Measurements from ENCODE around the gene IGFN1. TPM values are rescaled to one million over a fixed set of nuclear protein-coding genes. Genes with fewer than 3 reads are reported as not detected.

Gene IGFN1
- polyA plus RNA-seq, 3 donors from 2014 or later, result not detected

GRCh38 chr1:201240171-201240570, 49.5 kb downstream of the IGFN1 start:
- Mint-ChIP-seq H3K4me1 (no peaks in the 10 kb centered on the region), H3K27me3 (ENCODE audit: low read depth in 3 of 3) (peaks cover 6 to 13% (median 10%) of the 10 kb centered on the region in 3 donors), H3K36me3 (no peaks in the 10 kb centered on the region), H3K9me3 (no peaks in the 10 kb centered on the region), H3K4me3 (no peak overlapping the region), H3K27ac (no peak overlapping the region)
- no peak for DNase-seq

GRCh38 chr1:201241736-201242135, 51.1 kb downstream of the IGFN1 start:
- Mint-ChIP-seq H3K4me1 (no peaks in the 10 kb centered on the region), H3K9me3 (no peaks in the 10 kb centered on the region), H3K27ac (no peak overlapping the region), H3K4me3 (no peak overlapping the region), H3K27me3 (ENCODE audit: low read depth in 3 of 3) (peaks cover 6 to 13% (median 9%) of the 10 kb centered on the region in 3 donors), H3K36me3 (no peaks in the 10 kb centered on the region)
- no peak for DNase-seq

GRCh38 chr1:201245082-201245481, 54.5 kb downstream of the IGFN1 start:
- peaks cover 6 to 16% (median 7%) of the 10 kb centered on the region in 3 donors for H3K27me3 Mint-ChIP-seq (ENCODE audit: low read depth in 3 of 3)
- H3K27ac Mint-ChIP-seq, result no peak overlapping the region
- H3K4me3 Mint-ChIP-seq, result no peak overlapping the region
- H3K36me3 Mint-ChIP-seq, result no peaks in the 10 kb centered on the region
- no peaks in the 10 kb centered on the region for H3K4me1 Mint-ChIP-seq
- DNase-seq, result no peak
- H3K9me3 Mint-ChIP-seq, result no peaks in the 10 kb centered on the region

- Mint-ChIP-seq H3K4me1 (no peaks in the 10 kb centered on the region), H3K4me3 (no peak overlapping the region), H3K9me3 (no peaks in the 10 kb centered on the region), H3K36me3 (no peaks in the 10 kb centered on the region), H3K27me3 (ENCODE audit: low read depth in 3 of 3) (peaks cover 0 to 14% (median 6%) of the 10 kb centered on the region in 3 donors), H3K27ac (no peak overlapping the region)
- no peak for DNase-seq
Measured at GRCh38 chr1:201248721-201249559, 58.3 kb downstream of the IGFN1 start.

- DNase-seq, result no peak
- Mint-ChIP-seq H3K4me3 (no peak overlapping the region), H3K36me3 (no peaks in the 10 kb centered on the region), H3K27me3 (ENCODE audit: low read depth in 3 of 3) (peaks cover 0 to 5% (median 0%) of the 10 kb centered on the region in 3 donors), H3K9me3 (no peaks in the 10 kb centered on the region), H3K4me1 (no peaks in the 10 kb centered on the region), H3K27ac (no peak overlapping the region)
Measured at GRCh38 chr1:201250326-201251011, 59.8 kb downstream of the IGFN1 start.

GRCh38 chr1:201251411-201251810, 60.8 kb downstream of the IGFN1 start:
- Mint-ChIP-seq H3K27me3 (ENCODE audit: low read depth in 3 of 3) (peaks cover 0 to 5% (median 0%) of the 10 kb centered on the region in 3 donors), H3K9me3 (no peaks in the 10 kb centered on the region), H3K4me3 (no peak overlapping the region), H3K27ac (no peak overlapping the region), H3K36me3 (no peaks in the 10 kb centered on the region), H3K4me1 (no peaks in the 10 kb centered on the region)
- no peak for DNase-seq

- H3K27me3 Mint-ChIP-seq (ENCODE audit: low read depth in 3 of 3), result peaks cover 0 to 5% (median 0%) of the 10 kb centered on the region in 3 donors
- no peaks in the 10 kb centered on the region for H3K9me3 Mint-ChIP-seq
- no peak overlapping the region for H3K4me3 Mint-ChIP-seq
- H3K36me3 Mint-ChIP-seq, result no peaks in the 10 kb centered on the region
- no peak for DNase-seq
- no peaks in the 10 kb centered on the region for H3K4me1 Mint-ChIP-seq
- no peak overlapping the region for H3K27ac Mint-ChIP-seq
Measured at GRCh38 chr1:201251851-201252430, 61.3 kb downstream of the IGFN1 start.

GRCh38 chr1:201252944-201253371, 62.3 kb downstream of the IGFN1 start:
- H3K27ac Mint-ChIP-seq, result no peak overlapping the region
- H3K36me3 Mint-ChIP-seq, result no peaks in the 10 kb centered on the region
- no peaks in the 10 kb centered on the region for H3K9me3 Mint-ChIP-seq
- DNase-seq, result no peak
- no peaks in the 10 kb centered on the region for H3K4me1 Mint-ChIP-seq
- H3K4me3 Mint-ChIP-seq, result no peak overlapping the region
- peaks cover 0 to 5% (median 0%) of the 10 kb centered on the region in 3 donors for H3K27me3 Mint-ChIP-seq (ENCODE audit: low read depth in 3 of 3)

- no peak overlapping the region for H3K27ac Mint-ChIP-seq
- H3K36me3 Mint-ChIP-seq, result no peaks in the 10 kb centered on the region
- no peaks in the 10 kb centered on the region for H3K9me3 Mint-ChIP-seq
- H3K27me3 Mint-ChIP-seq (ENCODE audit: low read depth in 3 of 3), result peaks cover 0 to 5% (median 0%) of the 10 kb centered on the region in 3 donors
- DNase-seq, result no peak
- no peaks in the 10 kb centered on the region for H3K4me1 Mint-ChIP-seq
- no peak overlapping the region for H3K4me3 Mint-ChIP-seq
Measured at GRCh38 chr1:201253411-201253810, 62.8 kb downstream of the IGFN1 start.

- H3K27ac Mint-ChIP-seq, result no peak overlapping the region
- no peaks in the 10 kb centered on the region for H3K36me3 Mint-ChIP-seq
- no peak overlapping the region for H3K4me3 Mint-ChIP-seq
- H3K9me3 Mint-ChIP-seq, result no peaks in the 10 kb centered on the region
- H3K4me1 Mint-ChIP-seq, result no peaks in the 10 kb centered on the region
- H3K27me3 Mint-ChIP-seq (ENCODE audit: low read depth in 3 of 3), result peaks cover 0 to 2% (median 0%) of the 10 kb centered on the region in 3 donors
- no peak for DNase-seq
Measured at GRCh38 chr1:201253906-201254624, 63.4 kb downstream of the IGFN1 start.

GRCh38 chr1:201254625-201255478, 64.2 kb downstream of the IGFN1 start:
- Mint-ChIP-seq H3K27me3 (ENCODE audit: low read depth in 3 of 3) (peaks cover 0 to 2% (median 0%) of the 10 kb centered on the region in 3 donors), H3K27ac (no peak overlapping the region), H3K36me3 (no peaks in the 10 kb centered on the region), H3K9me3 (no peaks in the 10 kb centered on the region), H3K4me3 (no peak overlapping the region), H3K4me1 (no peaks in the 10 kb centered on the region)
- DNase-seq, result peak; percentile 20 to 38 (median 32)

GRCh38 chr1:201255479-201256362, 65.1 kb downstream of the IGFN1 start:
- Mint-ChIP-seq H3K27ac (no peak overlapping the region), H3K4me3 (no peak overlapping the region), H3K4me1 (no peaks in the 10 kb centered on the region), H3K36me3 (no peaks in the 10 kb centered on the region), H3K27me3 (ENCODE audit: low read depth in 3 of 3) (peaks cover 0 to 2% (median 2%) of the 10 kb centered on the region in 3 donors), H3K9me3 (no peaks in the 10 kb centered on the region)
- DNase-seq, result no peak

Data from immature natural killer cell (primary cell).